GM23338 (cell line): Measurements from ENCODE around the gene RCAN3.

Experiments used
- CTCF ChIP-seq, 2 experiments: fragments of 200-600 bp in 1 of 2; sonication (generic) in 1 of 2; conservative IDR thresholded peaks; 2 replicates each; pipeline versions ENCODE4 v1.5.1 to v1.6.1; 2016 to 2017; ENCODE audit warnings: antibody characterized with exemption in 2 of 2, low read depth in 2 of 2, mild to moderate bottlenecking in 2 of 2, moderate library complexity in 1 of 2
- ETS1 ChIP-seq: IDR thresholded peaks from 2 replicates; pipeline ENCODE4 v1.6.1; 2016; ENCODE audit warnings: antibody characterized with exemption
- EZH2 ChIP-seq: fragments of 200-600 bp; sonication (generic); IDR thresholded peaks from one replicate; pipeline ENCODE4 v1.8.0; 2017; ENCODE audit warnings: antibody characterized with exemption, mild to moderate bottlenecking, low read depth; ENCODE audit not compliant: unreplicated experiment
- EZH2phosphoT487 ChIP-seq: fragments of 200-600 bp; sonication (generic); IDR thresholded peaks from one replicate; pipeline ENCODE4 v1.8.1; 2018; ENCODE audit warnings: antibody characterized with exemption; ENCODE audit not compliant: unreplicated experiment

GRCh38 chr1:24500448-24501048, 2.1 kb upstream of the RCAN3 start:
- no peak for TF ChIP-seq CTCF (conservative IDR thresholded peaks at IDR 0.05; ENCODE audit: low read depth in 2 of 2)
- TF ChIP-seq EZH2: no peak
- no peak for TF ChIP-seq EZH2phosphoT487
- no peak for TF ChIP-seq ETS1
